Measurements from ENCODE around the gene FAM131B.

FAM131B gene

DNA sequence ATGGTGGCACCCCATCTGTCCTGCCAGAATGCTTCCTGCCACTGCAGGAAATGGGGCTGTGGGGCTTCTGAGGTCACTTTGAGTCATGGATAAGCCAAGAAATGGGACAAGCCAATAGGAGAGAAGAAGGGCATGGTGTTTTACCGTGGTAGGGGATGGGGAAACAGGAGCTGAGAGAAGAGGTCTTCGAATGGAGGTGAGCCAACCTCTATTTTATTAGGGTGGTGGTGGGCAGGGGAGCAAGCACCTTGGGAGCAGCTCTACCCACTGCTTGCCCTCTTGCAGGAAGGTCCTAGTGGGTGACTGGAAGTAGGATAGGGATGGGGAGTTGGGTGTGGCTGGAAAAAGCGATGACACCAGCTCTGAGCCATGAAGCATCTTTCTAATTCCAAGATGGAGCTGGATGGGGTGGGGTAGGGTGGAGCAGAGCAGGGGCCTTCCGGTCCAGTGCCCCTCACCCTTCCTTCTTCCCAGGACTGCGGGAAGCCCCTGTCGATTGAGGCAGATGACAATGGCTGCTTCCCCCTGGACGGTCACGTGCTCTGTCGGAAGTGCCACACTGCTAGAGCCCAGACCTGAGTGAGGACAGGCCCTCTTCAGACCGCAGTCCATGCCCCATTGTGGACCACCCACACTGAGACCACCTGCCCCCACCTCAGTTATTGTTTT lies 27.7 kb upstream of the FAM131B start:
- DNase-seq (ENCODE audit: low read depth), result no peak
- TF ChIP-seq CTCF (conservative IDR thresholded peaks at IDR 0.05; ENCODE audit: low read depth, low read length), result no peak

DNA sequence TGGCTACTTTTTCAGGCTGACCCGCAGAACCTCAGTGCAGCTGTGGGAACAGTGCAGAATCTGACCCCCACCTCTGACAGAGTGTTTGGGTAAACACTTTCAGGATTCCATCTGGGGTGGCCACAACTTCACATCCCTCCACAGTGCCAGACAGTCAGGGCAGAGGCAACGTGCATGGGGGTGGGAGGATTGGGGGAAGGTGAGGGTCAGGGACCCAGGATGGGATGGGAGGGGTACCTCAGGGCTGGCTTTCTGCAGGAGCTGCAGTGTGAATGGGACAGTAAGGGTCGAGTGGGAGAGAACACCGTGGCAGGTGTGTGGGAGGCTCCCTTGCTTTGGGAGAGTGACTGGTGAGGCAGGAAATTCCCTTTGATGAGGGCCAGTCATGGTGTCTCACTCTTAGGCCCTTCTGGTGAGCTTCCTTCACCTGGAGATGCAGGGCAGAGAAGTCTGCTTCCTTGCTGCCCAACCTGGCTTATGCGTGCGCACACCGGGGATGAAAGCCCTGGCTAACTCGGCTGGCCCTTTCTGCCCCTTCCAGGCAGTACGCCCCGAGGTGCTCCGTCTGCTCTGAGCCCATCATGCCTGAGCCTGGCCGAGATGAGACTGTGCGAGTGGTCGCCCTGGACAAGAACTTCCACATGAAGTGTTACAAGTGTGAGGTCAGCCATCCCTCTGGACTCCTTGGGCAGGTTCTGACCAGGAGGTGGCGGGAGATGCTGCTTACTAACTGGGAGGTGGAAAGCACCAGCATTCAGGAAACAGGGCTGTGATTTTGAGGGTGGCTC lies 27.0 kb upstream of the FAM131B start:
- DNase-seq (ENCODE audit: low read depth), result no peak
- H3K4me3 ChIP-seq (ENCODE audit: low read length), result no peak overlapping the region
- TF ChIP-seq CTCF (conservative IDR thresholded peaks at IDR 0.05; ENCODE audit: low read depth, low read length), result no peak

More for the DNA sequence above, 27.7 kb upstream of the FAM131B start:
- H3K4me3 ChIP-seq (ENCODE audit: low read length), result no peak overlapping the region

DNA sequence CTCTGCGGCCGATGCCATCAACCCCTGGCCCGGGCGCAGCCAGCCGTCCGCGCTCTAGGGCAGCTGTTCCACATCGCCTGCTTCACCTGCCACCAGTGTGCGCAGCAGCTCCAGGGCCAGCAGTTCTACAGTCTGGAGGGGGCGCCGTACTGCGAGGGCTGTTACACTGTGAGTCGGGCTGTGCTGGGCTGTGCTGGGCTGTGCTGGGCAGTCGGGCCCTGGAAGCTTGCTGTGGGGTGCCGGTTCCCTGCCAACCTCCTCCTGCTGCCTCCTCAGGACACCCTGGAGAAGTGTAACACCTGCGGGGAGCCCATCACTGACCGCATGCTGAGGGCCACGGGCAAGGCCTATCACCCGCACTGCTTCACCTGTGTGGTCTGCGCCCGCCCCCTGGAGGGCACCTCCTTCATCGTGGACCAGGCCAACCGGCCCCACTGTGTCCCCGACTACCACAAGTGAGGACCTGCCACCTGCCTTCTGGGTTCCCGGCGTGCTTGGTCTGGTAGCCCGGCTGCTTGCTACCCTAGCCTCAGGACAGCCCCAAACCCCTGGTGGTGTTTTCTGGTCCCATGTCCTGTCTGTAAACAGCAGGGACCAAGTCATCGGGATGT lies 26.1 kb upstream of the FAM131B start:
- DNase-seq (ENCODE audit: low read depth), result no peak
- no peak overlapping the region for H3K4me3 ChIP-seq (ENCODE audit: low read length)
- no peak for TF ChIP-seq CTCF (conservative IDR thresholded peaks at IDR 0.05; ENCODE audit: low read depth, low read length)

- no peak overlapping the region for H3K4me3 ChIP-seq (ENCODE audit: low read length)
- DNase-seq (ENCODE audit: low read depth), result no peak
- TF ChIP-seq CTCF (conservative IDR thresholded peaks at IDR 0.05; ENCODE audit: low read depth, low read length), result no peak
Measured at GRCh38 chr7:143388051-143388450, 25.5 kb upstream of the FAM131B start.

- no peak overlapping the region for H3K4me3 ChIP-seq (ENCODE audit: low read length)
- DNase-seq (ENCODE audit: low read depth), result no peak
Measured at GRCh38 chr7:143387156-143387975, 24.9 kb upstream of the FAM131B start.

More at GRCh38 chr7:143387156-143387975, 24.9 kb upstream of the FAM131B start:
- TF ChIP-seq CTCF (conservative IDR thresholded peaks at IDR 0.05; ENCODE audit: low read depth, low read length), result peak; percentile 24

Data from retinal pigment epithelial cell (primary cell).